SK-N-MC (cell line): ENCODE measurements around the gene GBX1.

Experiments used
- EZH2 ChIP-seq: fragments of 200-600 bp; sonication (generic); IDR thresholded peaks from one replicate; pipeline ENCODE4 v1.6.1; 2017; ENCODE audit warnings: antibody characterized with exemption
- POLR2AphosphoS5 ChIP-seq: IDR thresholded peaks from 2 replicates; pipeline ENCODE4 v1.6.1; 2012; ENCODE audit warnings: mild to moderate bottlenecking, low read depth, low read length, borderline replicate concordance

DNA sequence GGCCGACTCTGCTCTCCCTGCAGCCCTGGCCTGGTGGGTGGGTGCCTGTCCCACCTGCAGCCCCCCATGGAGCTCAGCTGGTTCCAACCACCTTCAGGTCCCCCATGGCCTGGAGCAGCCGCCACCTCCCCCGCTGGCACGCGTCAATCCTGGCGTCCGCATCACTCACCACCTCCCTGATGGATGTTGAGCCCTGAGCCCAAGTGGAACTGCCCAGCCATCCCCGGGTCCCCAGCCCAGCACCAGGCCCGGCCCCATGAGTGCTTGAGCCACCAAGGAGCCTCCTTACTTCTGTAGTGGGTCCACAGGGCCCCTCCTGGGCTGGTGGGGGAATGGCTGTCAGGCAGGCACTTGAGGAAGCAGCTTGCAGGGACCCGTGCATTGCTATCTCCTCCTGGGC lies 66.6 kb downstream of the GBX1 start:
- TF ChIP-seq EZH2 (no peak), POLR2AphosphoS5 (no peak)
